HG02678 (cell line): Measurements from ENCODE around the gene APOA5.
"Not testable (repeated sequence)": the region's sequence is repeated elsewhere in the genome, so short reads cannot be mapped to it uniquely, and the experiment has no call there.

Experiments
- ATAC-seq: cut with Tn5 transposase; IDR thresholded peaks from one replicate; pipeline ENCODE4 v1.9.1; 2021; ENCODE audit warnings: mild to moderate bottlenecking, moderate library complexity; ENCODE audit not compliant: unreplicated experiment

APOA5 gene

GRCh38 chr11:116801662-116802061, 10.0 kb upstream of the APOA5 start:
- ATAC-seq: not testable (repeated sequence)

- ATAC-seq: no peak
Observed at GRCh38 chr11:116800610-116801009, 8.9 kb upstream of the APOA5 start.

GRCh38 chr11:116798368-116798767, 6.7 kb upstream of the APOA5 start:
- ATAC-seq: no peak

- no peak for ATAC-seq
Observed at GRCh38 chr11:116797816-116798215, 6.1 kb upstream of the APOA5 start.

GRCh38 chr11:116796548-116796947, 4.9 kb upstream of the APOA5 start:
- ATAC-seq: no peak

- no peak for ATAC-seq
Observed at GRCh38 chr11:116794851-116795250, 3.2 kb upstream of the APOA5 start.

GRCh38 chr11:116793772-116794097, 2.1 kb upstream of the APOA5 start:
- ATAC-seq: no peak

- ATAC-seq: no peak
Observed at GRCh38 chr11:116792869-116793771, 1.4 kb upstream of the APOA5 start.

- ATAC-seq: no peak
Observed at GRCh38 chr11:116792144-116792868, 627 bp upstream of the APOA5 start.

GRCh38 chr11:116791002-116791812, 472 bp downstream of the APOA5 start:
- no peak for ATAC-seq

GRCh38 chr11:116790167-116791001, 1.3 kb downstream of the APOA5 start:
- no peak for ATAC-seq

GRCh38 chr11:116788975-116789374, 2.7 kb downstream of the APOA5 start:
- ATAC-seq: no peak

GRCh38 chr11:116788534-116788933, 3.1 kb downstream of the APOA5 start:
- ATAC-seq: no peak

GRCh38 chr11:116787786-116788486, 3.7 kb downstream of the APOA5 start, which contains the start of gene ZPR1:
TSS of gene ZPR1 (minus strand) at chr11:116788023. CDS start at chr11:116787990, 33 bp downstream.
- peak; percentile 91 for ATAC-seq

- ATAC-seq: peak; percentile 29
Observed at GRCh38 chr11:116787436-116787785, 4.3 kb downstream of the APOA5 start.

- no peak for ATAC-seq
Observed at GRCh38 chr11:116786966-116787365, 4.7 kb downstream of the APOA5 start.

GRCh38 chr11:116786326-116786725, 5.4 kb downstream of the APOA5 start:
- no peak for ATAC-seq

GRCh38 chr11:116782728-116783127, 9.0 kb downstream of the APOA5 start:
- ATAC-seq: no peak

GRCh38 chr11:116778556-116778955, 13.1 kb downstream of the APOA5 start:
- no peak for ATAC-seq

GRCh38 chr11:116777056-116777455, 14.6 kb downstream of the APOA5 start:
- ATAC-seq: no peak
